Kidney capillary endothelial cell (primary cell): ENCODE data around the gene NPC2.

ENCODE experiments used
- DNase-seq: peaks from one replicate; pipeline ENCODE4 v3.0.0-alpha.2; 2018; ENCODE audit warnings: low spot score

The NPC2 gene

GRCh38 chr14:74519316-74520074 lies 26.4 kb upstream of the NPC2 start:
- DNase-seq, result no peak

GRCh38 chr14:74518221-74518620 lies 25.1 kb upstream of the NPC2 start:
- no peak for DNase-seq

GRCh38 chr14:74517731-74518130 lies 24.6 kb upstream of the NPC2 start:
- no peak for DNase-seq

DNA sequence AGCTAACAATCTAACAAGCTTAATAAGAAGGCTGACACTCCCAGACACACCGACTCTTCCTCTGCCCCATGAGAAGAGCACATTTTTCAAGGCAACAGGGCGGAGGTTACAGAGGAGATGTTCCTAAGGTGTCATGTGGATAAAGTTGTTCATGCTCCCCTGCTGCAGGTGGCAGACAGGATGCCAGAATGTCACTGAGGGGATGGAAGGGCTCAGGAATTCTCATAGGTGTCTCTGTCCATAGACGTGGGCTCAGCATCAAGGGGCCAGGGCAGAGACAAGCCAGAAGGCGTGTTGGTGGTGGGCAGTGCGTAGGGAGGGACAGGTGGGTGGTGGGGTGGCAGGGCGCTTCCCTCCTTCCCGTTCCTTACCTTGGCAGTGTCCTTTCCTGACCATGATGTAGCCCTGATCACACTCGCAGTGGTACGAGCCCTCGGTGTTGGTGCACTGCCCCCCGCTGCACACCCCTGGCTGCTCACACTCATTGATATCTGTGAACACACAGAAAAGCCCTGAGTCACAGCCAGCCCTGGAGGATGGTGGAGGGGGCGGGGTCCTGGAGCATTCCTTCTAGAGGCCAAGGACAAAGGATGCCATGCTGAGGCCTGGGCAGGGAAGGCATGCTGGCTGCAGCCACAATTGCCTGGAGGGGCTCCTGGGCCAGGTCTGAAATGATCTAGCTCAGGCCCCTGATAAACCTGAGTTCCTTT lies 23.5 kb upstream of the NPC2 start:
- no peak for DNase-seq

- DNase-seq, result no peak
These were observed 22.8 kb upstream of the NPC2 start for GRCh38 chr14:74515891-74516412.

- DNase-seq, result no peak
These were observed 21.4 kb upstream of the NPC2 start for GRCh38 chr14:74514471-74514941.

DNA sequence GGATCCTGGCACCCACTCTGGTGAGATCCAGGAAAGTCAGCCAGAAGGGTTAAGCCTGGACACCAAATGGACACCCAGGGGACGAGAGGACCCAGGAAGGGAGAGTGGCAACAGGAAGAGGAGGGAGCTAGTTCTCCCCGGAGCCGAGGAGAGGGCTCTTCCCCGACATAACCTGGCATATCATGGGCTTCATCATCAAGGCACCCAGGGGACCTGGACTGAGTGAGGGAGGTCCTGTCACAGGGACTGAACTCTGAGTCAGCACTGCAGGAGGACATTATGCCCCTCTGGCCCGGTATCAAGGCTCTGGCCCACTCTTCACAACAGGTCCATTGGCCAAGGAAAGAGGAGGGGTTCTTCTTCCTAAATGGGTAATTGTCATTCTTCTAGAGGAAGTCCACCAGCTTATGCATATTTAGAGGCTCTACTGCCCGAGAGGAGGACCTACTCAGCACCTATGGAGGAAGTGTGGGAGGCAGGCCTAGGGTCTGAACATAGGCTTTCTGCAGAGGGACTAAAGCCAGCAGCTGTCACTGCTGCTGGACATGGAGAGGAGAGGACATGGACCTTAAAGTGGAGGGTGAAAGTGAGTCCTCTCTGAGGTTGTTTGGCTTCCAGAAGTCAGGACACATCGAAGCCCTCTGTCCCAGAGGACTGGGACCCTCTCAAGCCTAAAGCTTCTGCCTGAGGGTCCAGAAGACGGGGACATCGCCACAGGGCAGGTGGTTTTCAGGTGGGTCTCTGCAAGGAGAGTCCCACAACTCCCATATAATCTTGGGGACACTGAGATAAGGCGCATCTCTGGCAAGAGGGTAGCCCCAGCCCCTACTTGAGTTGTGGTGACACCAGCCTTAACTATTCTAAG lies 19.1 kb upstream of the NPC2 start:
- no peak for DNase-seq

DNA sequence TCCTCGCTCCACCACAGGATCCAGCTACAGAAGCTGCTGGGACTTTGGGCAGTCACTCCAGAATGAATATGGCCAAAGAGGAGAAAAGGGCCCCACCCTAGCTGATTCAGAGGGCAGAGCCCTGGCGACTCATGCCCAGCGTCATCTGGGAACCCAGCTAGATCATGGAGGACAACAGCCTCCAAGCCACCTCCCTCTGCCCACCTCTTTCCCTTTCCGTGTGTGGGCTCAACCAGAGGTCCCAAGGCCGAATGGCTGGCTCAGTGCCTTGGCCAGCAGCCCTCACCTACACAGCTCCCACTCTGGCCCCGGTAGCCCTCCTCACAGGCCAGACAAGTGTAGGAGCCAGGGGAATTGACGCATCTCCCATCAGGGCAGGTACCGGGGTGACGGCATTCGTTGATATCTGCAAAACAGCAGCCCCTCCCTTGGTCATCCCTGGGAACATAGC lies 17.9 kb upstream of the NPC2 start:
- no peak for DNase-seq

DNA sequence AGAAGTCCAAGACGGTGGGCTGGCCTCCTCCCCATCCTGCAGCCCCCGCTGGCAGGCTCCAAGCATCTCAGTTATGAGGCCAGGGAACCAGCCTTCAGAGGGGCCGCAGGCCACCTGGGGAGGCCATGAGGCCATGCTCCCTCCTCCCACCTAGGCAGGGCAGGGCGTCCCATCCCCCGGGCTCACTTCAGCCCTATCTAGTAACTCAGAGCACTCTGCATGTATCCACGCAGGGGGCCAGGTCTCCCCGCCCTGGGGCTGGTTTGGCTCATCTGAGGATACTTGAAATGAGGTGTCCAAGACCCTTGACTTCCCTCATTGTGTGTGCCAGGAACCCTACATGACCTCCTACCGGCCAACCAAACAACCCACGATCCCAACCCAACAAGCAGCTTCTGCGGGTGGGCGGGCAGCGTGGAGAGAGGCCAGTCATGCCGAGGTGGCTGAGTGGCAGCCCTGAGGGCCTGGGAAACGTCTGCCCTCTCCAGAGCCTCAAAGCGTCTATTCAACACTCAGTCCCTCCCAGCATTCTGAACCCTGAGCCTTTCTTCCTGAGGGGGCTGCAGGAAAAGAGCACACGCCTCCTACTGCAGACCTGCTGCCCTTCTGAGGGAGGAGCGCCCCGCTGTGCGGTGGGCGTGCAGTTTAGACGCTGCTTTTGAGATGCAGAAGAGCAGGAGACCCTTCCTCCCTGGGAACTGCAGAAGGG lies 17.3 kb upstream of the NPC2 start:
- DNase-seq, result no peak

DNA sequence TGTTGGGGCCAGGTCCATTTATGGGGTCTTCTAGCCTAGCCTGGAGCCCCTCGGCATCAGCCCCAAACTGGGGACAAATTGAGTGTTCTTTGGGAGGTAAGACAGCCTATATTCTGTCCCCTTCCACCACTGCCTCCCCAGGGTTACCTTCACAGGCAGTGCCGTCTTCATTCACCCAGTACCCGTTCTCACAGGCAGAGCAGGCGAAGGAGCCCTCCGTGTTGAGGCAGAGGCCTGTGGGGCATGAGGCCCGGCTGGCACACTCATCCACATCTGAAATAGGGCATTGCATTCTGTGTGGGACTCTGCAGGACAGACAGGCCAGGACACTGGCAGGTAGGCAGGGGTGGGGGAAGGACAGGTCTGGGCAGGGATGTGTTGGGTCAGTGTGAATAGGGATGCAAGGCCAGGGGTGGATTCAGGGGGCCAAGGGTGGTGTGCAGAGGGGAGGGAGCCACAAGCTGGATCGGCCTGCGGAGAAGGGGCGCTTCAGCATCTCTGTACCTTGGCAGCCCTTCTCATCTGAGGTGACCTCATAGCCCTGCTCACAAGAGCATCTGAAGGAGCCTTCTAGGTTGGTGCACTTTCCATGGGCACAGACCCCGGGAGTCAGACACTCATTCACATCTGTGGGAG lies 16.6 kb upstream of the NPC2 start:
- DNase-seq, result no peak

DNA sequence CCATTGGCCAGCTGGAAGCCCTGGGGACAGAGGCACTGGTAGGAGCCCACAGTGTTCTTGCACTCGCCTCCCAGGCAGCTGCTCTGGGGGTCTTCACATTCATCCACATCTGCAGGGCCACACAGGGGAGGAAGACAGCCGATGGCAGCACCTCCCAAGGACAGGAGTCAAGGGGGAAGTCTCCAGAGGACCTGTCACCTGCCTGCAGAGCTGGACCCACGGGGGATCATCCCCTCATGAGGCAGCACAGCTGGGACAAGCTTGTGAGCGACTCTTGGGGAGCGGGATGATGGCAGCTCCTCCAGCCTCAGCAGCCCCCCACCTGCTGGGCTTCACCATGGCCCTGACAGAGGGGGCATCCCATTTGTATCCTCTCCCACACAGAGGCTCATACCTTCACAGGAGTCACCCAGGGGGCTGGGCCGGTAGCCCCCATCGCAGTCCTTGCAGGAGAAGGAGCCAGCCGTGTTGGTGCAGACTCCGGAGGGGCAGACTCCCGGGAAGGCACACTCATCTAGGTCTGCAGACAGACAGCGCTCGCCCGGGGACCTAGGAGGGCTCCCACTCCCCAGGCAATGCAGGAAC lies 15.8 kb upstream of the NPC2 start:
- no peak for DNase-seq

GRCh38 chr14:74508292-74508731 lies 15.2 kb upstream of the NPC2 start:
- no peak for DNase-seq

- DNase-seq, result no peak
These were observed 14.7 kb upstream of the NPC2 start for GRCh38 chr14:74507840-74508239.

DNA sequence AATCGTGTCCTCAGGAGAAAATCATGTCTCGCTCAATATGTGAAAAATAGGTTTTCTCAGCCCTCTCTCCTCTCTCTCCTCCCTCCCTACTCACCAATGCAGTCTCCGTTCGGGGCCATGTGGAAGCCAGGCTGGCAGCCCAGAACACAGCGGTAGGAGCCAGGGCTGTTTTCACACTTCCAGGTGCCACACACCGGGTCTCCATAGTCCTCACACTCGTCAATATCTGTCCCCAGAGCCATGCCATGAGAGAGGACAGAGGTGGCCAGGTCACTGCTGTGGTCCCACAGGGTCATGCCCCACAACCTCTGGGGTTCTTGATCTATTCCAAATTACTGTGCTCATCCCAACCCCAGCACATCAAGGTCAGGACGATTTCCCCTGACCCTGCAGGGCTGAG lies 14.0 kb upstream of the NPC2 start:
- DNase-seq, result no peak

DNA sequence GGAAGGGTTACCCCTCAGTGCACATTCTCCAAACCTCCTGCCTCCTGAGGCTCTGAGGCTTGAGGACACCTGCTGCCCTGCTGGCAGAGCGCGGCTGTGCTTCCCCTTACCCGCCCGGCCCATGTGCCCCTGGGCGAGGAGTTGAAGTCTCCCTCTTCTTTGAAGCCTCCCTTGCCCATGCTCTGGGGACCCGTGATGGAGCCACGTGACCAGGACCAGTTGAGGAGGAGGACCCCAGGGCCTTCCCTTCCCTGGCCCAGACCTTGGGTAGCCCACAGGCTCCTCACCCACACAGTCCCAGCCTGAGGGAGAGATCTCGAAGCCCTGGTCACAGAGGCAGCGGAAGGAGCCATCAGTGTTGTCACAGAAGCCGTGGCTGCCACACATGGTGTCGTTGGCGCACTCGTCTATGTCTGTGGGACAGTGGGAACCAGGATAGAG lies 13.3 kb upstream of the NPC2 start:
- no peak for DNase-seq

DNA sequence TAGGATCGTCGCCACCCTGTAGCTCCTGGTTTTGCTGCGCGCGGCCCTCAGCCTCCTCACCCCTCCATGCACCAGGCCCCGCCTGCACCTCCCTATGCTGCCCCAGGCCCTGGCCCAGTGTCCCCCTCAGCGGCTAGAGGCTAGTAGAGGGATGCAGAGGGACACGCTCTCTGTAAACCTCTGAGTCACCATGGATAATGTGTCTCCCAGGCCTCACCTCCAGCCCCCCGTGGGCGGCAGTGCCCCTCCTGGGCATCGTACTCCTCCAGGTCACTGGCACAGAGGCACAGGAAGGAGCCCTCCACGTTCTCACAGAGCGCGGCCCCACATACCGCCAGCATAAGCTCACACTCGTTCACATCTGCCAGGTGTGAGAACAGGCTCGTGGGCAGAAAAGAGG lies 12.7 kb upstream of the NPC2 start:
- no peak for DNase-seq

- DNase-seq, result no peak
These were observed 12.0 kb upstream of the NPC2 start for GRCh38 chr14:74504874-74505720.

DNA sequence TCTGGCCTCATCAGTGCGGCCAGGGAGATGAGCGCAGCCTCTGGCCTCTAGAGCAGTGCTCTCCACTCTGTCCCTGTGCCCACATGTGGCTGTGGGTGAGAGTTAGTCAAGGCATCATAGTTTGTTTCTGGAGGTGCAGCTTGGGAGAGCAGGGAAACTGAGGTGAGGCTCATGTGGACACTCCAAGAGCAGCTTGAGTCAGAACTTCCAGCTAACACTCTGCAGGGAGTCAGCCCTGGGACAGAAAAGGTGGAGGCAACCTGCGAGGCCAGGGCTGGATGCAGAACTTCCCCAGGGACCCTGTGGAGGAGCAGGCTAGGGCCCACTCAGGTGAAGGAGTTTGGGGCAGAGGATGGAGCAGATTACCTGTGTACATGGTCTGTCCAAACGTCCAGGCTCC lies 11.3 kb upstream of the NPC2 start:
- DNase-seq, result no peak

DNA sequence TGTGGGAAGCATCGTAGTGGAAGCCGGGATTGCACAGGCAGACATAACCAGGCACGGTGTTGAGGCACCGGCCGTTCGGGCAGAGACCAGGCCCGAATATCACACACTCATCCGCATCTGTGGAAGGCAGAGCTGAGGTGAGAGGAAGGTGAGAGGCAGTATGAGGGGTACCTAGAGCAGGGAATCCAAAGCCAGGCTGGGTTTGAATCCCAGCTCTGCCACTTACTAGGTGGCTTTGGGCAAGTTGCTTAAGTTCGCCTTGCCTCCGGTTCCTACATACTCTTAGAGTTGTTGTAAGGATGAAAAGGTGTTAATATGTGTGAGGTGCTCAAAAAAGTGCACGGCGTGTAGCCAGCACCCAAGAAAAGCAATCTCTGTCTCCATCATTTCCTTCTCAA lies 10.8 kb upstream of the NPC2 start:
- no peak for DNase-seq
